ENCODE measurements around the gene CD6.
"Not testable (repeated sequence)": the region's sequence is repeated elsewhere in the genome, so short reads cannot be mapped to it uniquely, and the experiment has no call there.

CD6 gene

GRCh38 chr11:60955571-60955970 is 15.9 kb upstream of the CD6 start:
- Mint-ChIP-seq H3K4me1 (ENCODE audit: low read depth) (peaks cover 23% of the 10 kb centered on the region), H3K9me3 (no peaks in the 10 kb centered on the region), H3K27me3 (peaks cover 4% of the 10 kb centered on the region), H3K36me3 (ENCODE audit: low read depth) (no peaks in the 10 kb centered on the region), H3K27ac (no peak overlapping the region), H3K4me3 (no peak overlapping the region)

- Mint-ChIP-seq H3K9me3 (no peaks in the 10 kb centered on the region), H3K27ac (no peak overlapping the region), H3K27me3 (peaks cover 11% of the 10 kb centered on the region), H3K4me3 (no peak overlapping the region), H3K4me1 (ENCODE audit: low read depth) (peaks cover 16% of the 10 kb centered on the region), H3K36me3 (ENCODE audit: low read depth) (no peaks in the 10 kb centered on the region)
These were observed 14.3 kb upstream of the CD6 start for GRCh38 chr11:60957188-60957587.

GRCh38 chr11:60959431-60959830 is 12.0 kb upstream of the CD6 start:
- no peaks in the 10 kb centered on the region for H3K36me3 Mint-ChIP-seq (ENCODE audit: low read depth)
- H3K27ac Mint-ChIP-seq = no peak overlapping the region
- H3K4me3 Mint-ChIP-seq = no peak overlapping the region
- no peaks in the 10 kb centered on the region for H3K4me1 Mint-ChIP-seq (ENCODE audit: low read depth)
- peaks cover 12% of the 10 kb centered on the region for H3K27me3 Mint-ChIP-seq
- no peaks in the 10 kb centered on the region for H3K9me3 Mint-ChIP-seq

GRCh38 chr11:60960405-60960804 is 11.1 kb upstream of the CD6 start:
- Mint-ChIP-seq H3K4me3 (no peak overlapping the region), H3K36me3 (ENCODE audit: low read depth) (no peaks in the 10 kb centered on the region), H3K27me3 (peaks cover 12% of the 10 kb centered on the region), H3K9me3 (no peaks in the 10 kb centered on the region), H3K4me1 (ENCODE audit: low read depth) (no peaks in the 10 kb centered on the region), H3K27ac (no peak overlapping the region)

- H3K4me1 Mint-ChIP-seq (ENCODE audit: low read depth) = no peaks in the 10 kb centered on the region
- H3K36me3 Mint-ChIP-seq (ENCODE audit: low read depth) = no peaks in the 10 kb centered on the region
- H3K27ac Mint-ChIP-seq = no peak overlapping the region
- no peak overlapping the region for H3K4me3 Mint-ChIP-seq
- peaks cover 12% of the 10 kb centered on the region for H3K27me3 Mint-ChIP-seq
- no peaks in the 10 kb centered on the region for H3K9me3 Mint-ChIP-seq
These were observed 6.7 kb upstream of the CD6 start for GRCh38 chr11:60964801-60965200.

GRCh38 chr11:60966890-60967289 is 4.6 kb upstream of the CD6 start:
- no peaks in the 10 kb centered on the region for H3K36me3 Mint-ChIP-seq (ENCODE audit: low read depth)
- H3K4me3 Mint-ChIP-seq = no peak overlapping the region
- peaks cover 4% of the 10 kb centered on the region for H3K27me3 Mint-ChIP-seq
- H3K27ac Mint-ChIP-seq = no peak overlapping the region
- no peaks in the 10 kb centered on the region for H3K9me3 Mint-ChIP-seq
- H3K4me1 Mint-ChIP-seq (ENCODE audit: low read depth) = peaks cover 17% of the 10 kb centered on the region

- no peak overlapping the region for H3K4me3 Mint-ChIP-seq
- H3K4me1 Mint-ChIP-seq (ENCODE audit: low read depth) = peaks cover 18% of the 10 kb centered on the region
- H3K27ac Mint-ChIP-seq = no peak overlapping the region
- peaks cover 11% of the 10 kb centered on the region for H3K36me3 Mint-ChIP-seq (ENCODE audit: low read depth)
- H3K9me3 Mint-ChIP-seq = no peaks in the 10 kb centered on the region
- no peaks in the 10 kb centered on the region for H3K27me3 Mint-ChIP-seq
These were observed 3.3 kb upstream of the CD6 start for GRCh38 chr11:60968223-60968622.

GRCh38 chr11:60970369-60970774 is 1.1 kb upstream of the CD6 start:
- Mint-ChIP-seq H3K36me3 (ENCODE audit: low read depth) (peaks cover 30% of the 10 kb centered on the region), H3K4me3 (peak overlapping the region; percentile 91), H3K27me3 (no peaks in the 10 kb centered on the region), H3K27ac (peak overlapping the region; percentile 49), H3K9me3 (no peaks in the 10 kb centered on the region), H3K4me1 (ENCODE audit: low read depth) (peaks cover 28% of the 10 kb centered on the region)

- Mint-ChIP-seq H3K36me3 (ENCODE audit: low read depth) (peaks cover 32% of the 10 kb centered on the region), H3K27ac (peak overlapping the region; percentile 98), H3K4me1 (ENCODE audit: low read depth) (peaks cover 31% of the 10 kb centered on the region), H3K4me3 (peak overlapping the region; percentile 91), H3K9me3 (no peaks in the 10 kb centered on the region), H3K27me3 (no peaks in the 10 kb centered on the region)
These were observed 590 bp upstream of the CD6 start for GRCh38 chr11:60970890-60971289.

- H3K4me3 Mint-ChIP-seq = peak overlapping the region; percentile 91
- H3K9me3 Mint-ChIP-seq = no peaks in the 10 kb centered on the region
- no peaks in the 10 kb centered on the region for H3K27me3 Mint-ChIP-seq
- H3K36me3 Mint-ChIP-seq (ENCODE audit: low read depth) = peaks cover 45% of the 10 kb centered on the region
- H3K27ac Mint-ChIP-seq = peak overlapping the region; percentile 98
- peaks cover 46% of the 10 kb centered on the region for H3K4me1 Mint-ChIP-seq (ENCODE audit: low read depth)
These were observed 926 bp downstream of the CD6 start for GRCh38 chr11:60972182-60973030.

- Mint-ChIP-seq H3K27me3 (no peaks in the 10 kb centered on the region), H3K27ac (peak overlapping the region; percentile 98), H3K4me1 (ENCODE audit: low read depth) (peaks cover 59% of the 10 kb centered on the region), H3K36me3 (ENCODE audit: low read depth) (peaks cover 55% of the 10 kb centered on the region), H3K9me3 (no peaks in the 10 kb centered on the region), H3K4me3 (peak overlapping the region; percentile 91)
These were observed 2.2 kb downstream of the CD6 start for GRCh38 chr11:60973699-60974098.

- Mint-ChIP-seq H3K4me1 (ENCODE audit: low read depth) (peaks cover 64% of the 10 kb centered on the region), H3K4me3 (peak overlapping the region; percentile 91), H3K27ac (peak overlapping the region; percentile 98), H3K36me3 (ENCODE audit: low read depth) (peaks cover 56% of the 10 kb centered on the region)
- not testable (repeated sequence) for H3K27me3 Mint-ChIP-seq, H3K9me3 Mint-ChIP-seq
These were observed 2.8 kb downstream of the CD6 start for GRCh38 chr11:60974316-60974715.

- H3K9me3 Mint-ChIP-seq = no peaks in the 10 kb centered on the region
- peaks cover 68% of the 10 kb centered on the region for H3K4me1 Mint-ChIP-seq (ENCODE audit: low read depth)
- H3K27ac Mint-ChIP-seq = peak overlapping the region; percentile 98
- H3K4me3 Mint-ChIP-seq = peak overlapping the region; percentile 91
- H3K27me3 Mint-ChIP-seq = no peaks in the 10 kb centered on the region
- H3K36me3 Mint-ChIP-seq (ENCODE audit: low read depth) = peaks cover 56% of the 10 kb centered on the region
These were observed 3.2 kb downstream of the CD6 start for GRCh38 chr11:60974726-60975125.

GRCh38 chr11:60977224-60977623 is 5.7 kb downstream of the CD6 start:
- Mint-ChIP-seq H3K36me3 (ENCODE audit: low read depth) (peaks cover 67% of the 10 kb centered on the region), H3K27ac (peak overlapping the region; percentile 95), H3K4me1 (ENCODE audit: low read depth) (peaks cover 76% of the 10 kb centered on the region), H3K9me3 (no peaks in the 10 kb centered on the region), H3K27me3 (no peaks in the 10 kb centered on the region), H3K4me3 (peak overlapping the region; percentile 74)

- peaks cover 66% of the 10 kb centered on the region for H3K36me3 Mint-ChIP-seq (ENCODE audit: low read depth)
These were observed 6.4 kb downstream of the CD6 start for GRCh38 chr11:60977836-60978235.

More at GRCh38 chr11:60977836-60978235, 6.4 kb downstream of the CD6 start:
- H3K27ac Mint-ChIP-seq = peak overlapping the region; percentile 95
- H3K4me3 Mint-ChIP-seq = peak overlapping the region; percentile 74
- H3K27me3 Mint-ChIP-seq = no peaks in the 10 kb centered on the region
- H3K9me3 Mint-ChIP-seq = no peaks in the 10 kb centered on the region
- H3K4me1 Mint-ChIP-seq (ENCODE audit: low read depth) = peaks cover 82% of the 10 kb centered on the region
